ENCODE data around the gene TTC33. TPM values are rescaled to one million over a fixed set of nuclear protein-coding genes. Genes with fewer than 3 reads are reported as not detected.
"Not testable (repeated sequence)": the region's sequence is repeated elsewhere in the genome, so short reads cannot be mapped to it uniquely, and the experiment has no call there.

TTC33 gene
- total and polyA plus RNA-seq, 2 of the 4 experiments (the other 2 are of a cell fraction) = 3.1 to 8.1 TPM

GRCh38 chr5:40591727-40592396 lies 163.9 kb downstream of the TTC33 start:
- ATAC-seq (ENCODE audit: low read depth); intact Hi-C loops (cut with micrococcal nuclease); in situ Hi-C loops (cut with MboI; ENCODE audit: low sequenced_read_pairs); CTCF ChIA-PET; POLR2A ChIA-PET (ENCODE audit: unreplicated experiment); H3K14ac ChIP-seq (replicated peaks; ENCODE audit: low read depth, low read length); dilution Hi-C loops (cut with HindIII; ENCODE audit: low sequenced_read_pairs, unreplicated experiment); H2AK9ac ChIP-seq (replicated peaks; ENCODE audit: low read depth, low read length, poor library complexity); H3K79me1 ChIP-seq (ENCODE audit: low read depth in 1 of 2, low read length in 2 of 2); H2BK120ac ChIP-seq (ENCODE audit: low read depth, low read length); H3K18ac ChIP-seq (ENCODE audit: low read depth, low read length); H3K4me3 ChIP-seq (ENCODE audit: insufficient read depth, low read depth, low read length); H4K20me1 ChIP-seq (ENCODE audit: insufficient read depth, low read length); H3K9ac ChIP-seq (ENCODE audit: low read depth, low read length); H2BK15ac ChIP-seq (ENCODE audit: low read depth, low read length); H4K5ac ChIP-seq (ENCODE audit: low read depth, low read length); H2AFZ ChIP-seq (replicated peaks; ENCODE audit: low read length, poor library complexity); H2BK5ac ChIP-seq (ENCODE audit: low read depth, low read length, poor library complexity, severe bottlenecking); H4K91ac ChIP-seq (ENCODE audit: insufficient read depth, low read depth, low read length); H3K4ac ChIP-seq (ENCODE audit: low read depth, low read length); H3K4me2 ChIP-seq (ENCODE audit: low read depth, low read length); H4K8ac ChIP-seq (ENCODE audit: low read depth in 2 of 2, low read length in 2 of 2); H3K36me3 ChIP-seq (ENCODE audit: control insufficient read depth, insufficient read depth, low read length); H2AK5ac ChIP-seq (ENCODE audit: low read depth, low read length); H3K27ac ChIP-seq (ENCODE audit: insufficient read depth, low read length); H3K4me1 ChIP-seq (ENCODE audit: control insufficient read depth, insufficient read depth, low read length); H2BK20ac ChIP-seq (ENCODE audit: low read depth, low read length); H3K9me1 ChIP-seq (ENCODE audit: insufficient read depth, low read length); H3K9me3 ChIP-seq (ENCODE audit: control insufficient read depth, insufficient read depth, low read length); DNase-seq; H3K23ac ChIP-seq (ENCODE audit: low read depth, low read length); H3K27me3 ChIP-seq (ENCODE audit: control insufficient read depth, insufficient read depth, low read length); BruUV-seq (replicated peaks); H3K56ac ChIP-seq (ENCODE audit: extremely low read depth, insufficient read depth, low read length): not testable (repeated sequence)
- 20% methylated on average over 1 of the region's 10 CpGs; no CpG with 5 or more reads in 1 of the 2 experiments for WGBS, 2 experiments (ENCODE audit: extremely low coverage in 2 of 2, insufficient read length in 1 of 2)

Data from IMR-90 (cell line).